Vagina (tissue), 2 donors: ENCODE measurements around the gene GCDH.

Experiments
- POLR2A ChIP-seq, 2 donors: fragments of 450-650 bp; IDR thresholded peaks; one replicate each; pipeline ENCODE4 v1.6.1; 2017; ENCODE audit warnings: antibody characterized with exemption in 2 of 2, mild to moderate bottlenecking in 2 of 2, moderate library complexity in 2 of 2
- POLR2AphosphoS5 ChIP-seq, 2 donors: sonication (generic); formaldehyde crosslinking; IDR thresholded peaks; one replicate each; pipeline ENCODE4 v1.9.0; 2017; ENCODE audit warnings: antibody characterized with exemption in 2 of 2, mild to moderate bottlenecking in 2 of 2, low read depth in 1 of 2; ENCODE audit not compliant: insufficient read depth in 1 of 2
- TF ChIP-seq, protein P1 (sequence below), 3 experiments: fragments of 450-650 bp in 2 of 3; fragments of 200-600 bp in 1 of 3; sonication (generic) in 1 of 3; IDR thresholded peaks; one replicate each; pipeline ENCODE4 v1.5.1; 2017 to 2019; ENCODE audit warnings: antibody characterized with exemption in 3 of 3, mild to moderate bottlenecking in 2 of 3, moderate library complexity in 2 of 3

DNA sequence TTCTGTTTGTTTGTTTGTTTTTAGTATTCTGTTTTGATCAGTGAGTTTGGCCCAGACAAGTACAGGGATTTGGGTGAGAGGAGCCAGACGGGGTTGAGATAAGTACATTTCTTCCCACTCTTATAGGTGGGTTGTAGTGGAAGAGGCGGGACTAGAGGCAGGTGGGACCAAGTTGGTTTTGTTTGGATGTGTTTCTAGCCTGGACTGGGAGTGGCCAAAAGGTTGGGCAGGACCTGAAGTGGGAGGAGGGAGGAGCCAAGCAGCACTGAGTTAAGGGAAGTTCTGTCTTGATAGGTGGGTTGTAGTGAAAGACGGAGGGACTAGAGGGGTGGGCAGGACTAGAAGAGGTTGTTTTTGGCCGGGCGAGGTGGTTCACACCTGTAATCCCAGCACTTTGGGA, 18.7 kb upstream of the GCDH start:
- no peak for TF ChIP-seq POLR2A (IDR thresholded peaks at IDR 0.05)
- TF ChIP-seq, protein P1, sequence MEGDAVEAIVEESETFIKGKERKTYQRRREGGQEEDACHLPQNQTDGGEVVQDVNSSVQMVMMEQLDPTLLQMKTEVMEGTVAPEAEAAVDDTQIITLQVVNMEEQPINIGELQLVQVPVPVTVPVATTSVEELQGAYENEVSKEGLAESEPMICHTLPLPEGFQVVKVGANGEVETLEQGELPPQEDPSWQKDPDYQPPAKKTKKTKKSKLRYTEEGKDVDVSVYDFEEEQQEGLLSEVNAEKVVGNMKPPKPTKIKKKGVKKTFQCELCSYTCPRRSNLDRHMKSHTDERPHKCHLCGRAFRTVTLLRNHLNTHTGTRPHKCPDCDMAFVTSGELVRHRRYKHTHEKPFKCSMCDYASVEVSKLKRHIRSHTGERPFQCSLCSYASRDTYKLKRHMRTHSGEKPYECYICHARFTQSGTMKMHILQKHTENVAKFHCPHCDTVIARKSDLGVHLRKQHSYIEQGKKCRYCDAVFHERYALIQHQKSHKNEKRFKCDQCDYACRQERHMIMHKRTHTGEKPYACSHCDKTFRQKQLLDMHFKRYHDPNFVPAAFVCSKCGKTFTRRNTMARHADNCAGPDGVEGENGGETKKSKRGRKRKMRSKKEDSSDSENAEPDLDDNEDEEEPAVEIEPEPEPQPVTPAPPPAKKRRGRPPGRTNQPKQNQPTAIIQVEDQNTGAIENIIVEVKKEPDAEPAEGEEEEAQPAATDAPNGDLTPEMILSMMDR (IDR thresholded peaks at IDR 0.05), result no peak
- no peak for TF ChIP-seq POLR2AphosphoS5 (IDR thresholded peaks at IDR 0.05; ENCODE audit: insufficient read depth in 1 of 2, low read depth in 1 of 2)
